ENCODE measurements around the gene CYP4X1.
"Not testable (repeated sequence)": the region's sequence is repeated elsewhere in the genome, so short reads cannot be mapped to it uniquely, and the experiment has no call there.

CYP4X1 gene, protein sequence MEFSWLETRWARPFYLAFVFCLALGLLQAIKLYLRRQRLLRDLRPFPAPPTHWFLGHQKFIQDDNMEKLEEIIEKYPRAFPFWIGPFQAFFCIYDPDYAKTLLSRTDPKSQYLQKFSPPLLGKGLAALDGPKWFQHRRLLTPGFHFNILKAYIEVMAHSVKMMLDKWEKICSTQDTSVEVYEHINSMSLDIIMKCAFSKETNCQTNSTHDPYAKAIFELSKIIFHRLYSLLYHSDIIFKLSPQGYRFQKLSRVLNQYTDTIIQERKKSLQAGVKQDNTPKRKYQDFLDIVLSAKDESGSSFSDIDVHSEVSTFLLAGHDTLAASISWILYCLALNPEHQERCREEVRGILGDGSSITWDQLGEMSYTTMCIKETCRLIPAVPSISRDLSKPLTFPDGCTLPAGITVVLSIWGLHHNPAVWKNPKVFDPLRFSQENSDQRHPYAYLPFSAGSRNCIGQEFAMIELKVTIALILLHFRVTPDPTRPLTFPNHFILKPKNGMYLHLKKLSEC

DNA sequence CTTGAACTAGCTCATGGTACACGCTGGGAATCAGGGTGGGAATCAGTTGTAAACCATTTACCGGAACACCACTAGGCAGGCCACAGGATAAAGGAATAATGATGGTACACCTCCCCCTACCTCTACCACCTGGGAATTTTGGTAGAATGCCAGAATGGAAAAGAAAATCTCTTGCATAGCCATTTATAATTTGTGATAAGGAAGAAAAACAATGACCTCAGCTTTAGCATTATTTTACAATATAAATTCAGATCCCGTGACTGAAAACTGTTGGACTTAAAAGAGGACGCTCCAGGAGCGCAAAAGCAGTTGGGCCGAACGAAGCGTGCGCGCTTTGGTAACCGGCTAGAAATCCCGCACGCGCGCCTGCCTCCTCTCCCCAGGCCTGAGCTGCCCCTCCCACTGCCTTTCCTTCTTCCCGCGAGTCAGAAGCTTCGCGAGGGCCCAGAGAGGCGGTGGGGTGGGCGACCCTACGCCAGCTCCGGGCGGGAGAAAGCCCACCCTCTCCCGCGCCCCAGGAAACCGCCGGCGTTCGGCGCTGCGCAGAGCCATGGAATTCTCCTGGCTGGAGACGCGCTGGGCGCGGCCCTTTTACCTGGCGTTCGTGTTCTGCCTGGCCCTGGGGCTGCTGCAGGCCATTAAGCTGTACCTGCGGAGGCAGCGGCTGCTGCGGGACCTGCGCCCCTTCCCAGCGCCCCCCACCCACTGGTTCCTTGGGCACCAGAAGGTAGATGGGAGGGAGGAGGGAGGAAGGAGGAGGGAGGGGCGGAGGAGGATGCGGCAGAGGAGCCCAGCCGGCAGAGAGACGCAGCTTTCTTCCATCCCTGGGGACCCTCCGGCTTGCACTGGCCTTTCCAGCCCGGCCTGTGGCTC lies at the start of gene CYP4X1:
CYP4X1 (plus strand) TSS at position 402 of the 873 bp plus-strand sequence; CDS start at position 551, 149 bp downstream.
- no peak for DNase-seq (ENCODE audit: extremely low spot score)
- TF ChIP-seq, protein P1, sequence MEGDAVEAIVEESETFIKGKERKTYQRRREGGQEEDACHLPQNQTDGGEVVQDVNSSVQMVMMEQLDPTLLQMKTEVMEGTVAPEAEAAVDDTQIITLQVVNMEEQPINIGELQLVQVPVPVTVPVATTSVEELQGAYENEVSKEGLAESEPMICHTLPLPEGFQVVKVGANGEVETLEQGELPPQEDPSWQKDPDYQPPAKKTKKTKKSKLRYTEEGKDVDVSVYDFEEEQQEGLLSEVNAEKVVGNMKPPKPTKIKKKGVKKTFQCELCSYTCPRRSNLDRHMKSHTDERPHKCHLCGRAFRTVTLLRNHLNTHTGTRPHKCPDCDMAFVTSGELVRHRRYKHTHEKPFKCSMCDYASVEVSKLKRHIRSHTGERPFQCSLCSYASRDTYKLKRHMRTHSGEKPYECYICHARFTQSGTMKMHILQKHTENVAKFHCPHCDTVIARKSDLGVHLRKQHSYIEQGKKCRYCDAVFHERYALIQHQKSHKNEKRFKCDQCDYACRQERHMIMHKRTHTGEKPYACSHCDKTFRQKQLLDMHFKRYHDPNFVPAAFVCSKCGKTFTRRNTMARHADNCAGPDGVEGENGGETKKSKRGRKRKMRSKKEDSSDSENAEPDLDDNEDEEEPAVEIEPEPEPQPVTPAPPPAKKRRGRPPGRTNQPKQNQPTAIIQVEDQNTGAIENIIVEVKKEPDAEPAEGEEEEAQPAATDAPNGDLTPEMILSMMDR (IDR thresholded peaks at IDR 0.05; ENCODE audit: control extremely low read depth, extremely low read depth, low read depth, missing control alignments) = no peak
- ChIA-PET CTCF (no interaction called here), POLR2A (no interaction called here)

DNA sequence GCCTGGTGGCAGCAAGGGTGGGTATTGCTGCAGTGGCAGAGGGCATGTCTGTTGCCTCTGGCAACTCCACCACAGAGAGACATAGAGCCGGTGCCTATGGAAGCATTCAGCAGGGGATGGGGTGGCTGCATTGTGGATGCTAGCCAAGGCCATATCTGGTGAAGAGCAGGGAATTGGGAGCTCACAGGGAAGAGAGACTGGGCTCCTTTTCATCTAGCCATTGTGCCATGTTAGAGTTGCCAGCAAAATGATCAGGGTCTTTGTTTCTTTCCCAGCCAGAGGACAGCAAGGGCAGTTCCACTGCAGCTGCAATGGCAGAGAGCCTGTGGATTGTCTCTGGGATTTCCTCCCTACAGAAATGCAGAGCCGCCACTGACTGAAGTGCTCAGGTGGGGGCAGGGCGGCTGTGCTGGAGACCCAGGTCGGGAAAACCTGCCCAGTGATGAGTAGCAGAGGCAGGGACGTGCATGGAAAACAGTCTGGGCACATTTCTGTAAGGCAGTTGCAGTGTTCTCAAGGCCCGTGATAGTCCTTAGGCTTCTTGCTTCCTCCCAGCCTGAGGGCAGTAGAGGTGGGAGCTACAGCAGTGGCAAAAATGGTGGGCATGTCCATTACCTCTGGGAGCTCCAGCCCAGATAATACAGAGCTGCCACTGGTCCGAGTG lies 40.2 kb upstream of the CYP4X1 start:
- POLR2A ChIA-PET = no interaction called here
- no peak for DNase-seq (ENCODE audit: extremely low spot score)
- CTCF ChIA-PET = interaction anchor here (0.9 kb wide), 1 partner anchor 35 kb away, joined by 3 read pairs; no protein-coding TSS in a partner anchor
- TF ChIP-seq, protein P1 (IDR thresholded peaks at IDR 0.05; ENCODE audit: control extremely low read depth, extremely low read depth, low read depth, missing control alignments) = no peak

DNA sequence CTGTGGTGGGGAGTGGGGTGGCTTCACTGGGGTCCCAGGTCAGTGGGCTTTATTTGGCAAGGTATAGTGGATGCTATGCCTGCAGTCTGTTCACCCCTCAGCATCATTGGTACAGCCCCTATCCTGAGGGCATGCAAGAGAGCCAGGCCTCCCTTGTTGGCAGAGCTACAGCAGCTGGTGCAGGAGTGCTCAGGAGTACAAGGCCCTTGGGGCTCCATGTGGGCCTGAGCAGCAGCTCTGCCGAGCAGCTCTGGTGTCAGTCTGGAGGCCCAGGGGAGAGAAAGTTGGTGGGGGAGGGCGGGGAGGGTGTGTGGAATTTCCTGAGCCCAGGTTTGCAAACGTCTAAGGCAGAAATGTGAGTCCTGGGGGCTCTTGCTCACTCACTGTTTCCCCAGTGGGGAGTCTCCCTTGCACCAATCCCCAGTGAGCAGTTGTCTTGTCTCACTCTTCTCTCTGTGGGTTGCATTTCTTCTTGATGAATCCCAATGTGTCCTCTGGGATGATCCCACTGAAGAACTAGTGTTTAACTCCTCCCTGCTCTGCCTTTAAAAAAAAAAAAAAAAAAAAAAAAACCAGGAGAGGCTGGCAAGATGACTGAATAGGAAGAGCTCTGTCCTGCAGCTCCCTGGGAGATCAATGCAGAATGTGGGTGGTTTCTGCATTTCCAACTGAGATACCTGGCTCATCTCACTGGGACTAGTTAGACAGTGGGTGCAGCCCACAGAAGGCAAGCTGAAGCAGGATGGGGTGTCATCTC lies 39.5 kb upstream of the CYP4X1 start:
- ChIA-PET CTCF (interaction anchor here (0.9 kb wide), 1 partner anchor 36 kb away, joined by 3 read pairs; no protein-coding TSS in a partner anchor), POLR2A (no interaction called here)
- TF ChIP-seq, protein P1 (IDR thresholded peaks at IDR 0.05; ENCODE audit: control extremely low read depth, extremely low read depth, low read depth, missing control alignments) = no peak
- DNase-seq (ENCODE audit: extremely low spot score) = no peak

DNA sequence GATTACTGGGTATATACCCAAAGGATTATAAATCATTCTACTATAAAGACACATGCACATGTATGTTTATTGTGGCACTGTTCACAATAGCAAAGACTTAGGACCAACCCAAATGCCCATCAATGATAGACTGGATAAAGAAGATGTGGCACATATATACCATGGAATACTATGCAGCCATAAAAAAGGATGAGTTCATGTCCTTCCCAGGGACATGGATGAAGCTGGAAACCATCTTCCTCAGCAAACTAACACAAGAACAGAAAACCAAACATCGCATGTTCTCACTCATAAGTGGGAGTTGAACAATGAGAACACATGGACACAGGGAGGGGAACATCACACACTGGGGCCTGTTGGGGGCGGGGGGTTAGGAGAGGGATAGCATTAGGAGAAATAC lies 32.9 kb upstream of the CYP4X1 start:
- DNase-seq (ENCODE audit: extremely low spot score); POLR2A ChIA-PET: not testable (repeated sequence)
- CTCF ChIA-PET = interaction anchor here (0.9 kb wide), 1 partner anchor 34 kb away, joined by 3 read pairs; no protein-coding TSS in a partner anchor

DNA sequence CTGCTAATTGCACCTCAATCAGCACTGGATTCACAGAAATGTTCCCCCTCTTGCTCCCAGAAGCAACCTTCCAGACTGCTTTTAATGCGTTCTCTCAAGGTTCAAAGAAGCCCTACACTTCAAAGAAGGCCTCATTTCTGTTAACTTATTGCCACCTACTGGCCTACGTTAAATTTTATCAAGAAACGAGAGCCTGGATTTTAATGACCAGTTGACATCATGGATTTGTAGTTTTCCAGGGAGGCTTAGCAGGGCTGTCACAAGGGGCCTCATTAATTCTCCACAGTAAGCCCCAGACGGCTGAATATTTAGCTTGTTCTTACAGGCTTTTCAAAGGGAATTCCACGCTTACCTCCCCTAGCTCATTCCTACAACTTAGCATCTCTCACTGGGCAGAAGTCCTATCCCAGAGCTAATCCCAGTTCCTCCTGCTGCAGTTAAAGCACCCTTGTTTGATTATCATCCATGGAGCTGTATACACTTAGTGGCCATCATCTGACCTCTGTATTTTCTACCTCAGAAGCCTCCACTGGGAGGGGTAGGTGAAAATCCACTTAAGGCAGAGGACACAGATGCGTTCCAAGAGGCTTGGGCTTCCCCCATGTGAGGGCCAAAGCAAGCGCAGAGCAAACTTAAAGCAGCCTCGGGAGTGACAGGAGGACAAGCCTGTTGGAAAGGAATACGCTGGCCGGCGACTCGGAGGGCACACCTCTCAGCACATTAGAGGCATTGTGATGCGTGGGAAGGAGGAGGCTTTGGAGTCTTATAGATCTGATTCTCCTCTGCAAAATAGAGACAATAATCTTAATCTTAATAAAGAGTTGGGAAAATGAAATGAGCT lies 32.2 kb upstream of the CYP4X1 start:
- ChIA-PET CTCF (interaction anchor here (1.0 to 1.2 kb wide), 2 partner anchors 18 to 28 kb away, joined by 3 to 4 read pairs; no protein-coding TSS in a partner anchor), POLR2A (no interaction called here)
- no peak for DNase-seq (ENCODE audit: extremely low spot score)
- TF ChIP-seq, protein P1 (IDR thresholded peaks at IDR 0.05; ENCODE audit: control extremely low read depth, extremely low read depth, low read depth, missing control alignments) = no peak

Data from GM10248 (cell line).